CD4-positive, alpha-beta T cell treated with Interleukin-4 for 4 hours (primary cell): ENCODE data around the gene HYAL1.

Experiments used
- DNase-seq: peaks from one replicate; pipeline ENCODE4 v3.0.0-alpha.2; 2020

Gene HYAL1, protein sequence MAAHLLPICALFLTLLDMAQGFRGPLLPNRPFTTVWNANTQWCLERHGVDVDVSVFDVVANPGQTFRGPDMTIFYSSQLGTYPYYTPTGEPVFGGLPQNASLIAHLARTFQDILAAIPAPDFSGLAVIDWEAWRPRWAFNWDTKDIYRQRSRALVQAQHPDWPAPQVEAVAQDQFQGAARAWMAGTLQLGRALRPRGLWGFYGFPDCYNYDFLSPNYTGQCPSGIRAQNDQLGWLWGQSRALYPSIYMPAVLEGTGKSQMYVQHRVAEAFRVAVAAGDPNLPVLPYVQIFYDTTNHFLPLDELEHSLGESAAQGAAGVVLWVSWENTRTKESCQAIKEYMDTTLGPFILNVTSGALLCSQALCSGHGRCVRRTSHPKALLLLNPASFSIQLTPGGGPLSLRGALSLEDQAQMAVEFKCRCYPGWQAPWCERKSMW

GRCh38 chr3:50303013-50303815 is at the start of gene HYAL1:
Gene HYAL1 (minus strand): TSS chr3:50303574. CDS start chr3:50302956, 618 bp downstream.
- DNase-seq, result no peak

- DNase-seq, result no peak
Observed at GRCh38 chr3:50352781-50353180, 49.4 kb upstream of the HYAL1 start.

DNA sequence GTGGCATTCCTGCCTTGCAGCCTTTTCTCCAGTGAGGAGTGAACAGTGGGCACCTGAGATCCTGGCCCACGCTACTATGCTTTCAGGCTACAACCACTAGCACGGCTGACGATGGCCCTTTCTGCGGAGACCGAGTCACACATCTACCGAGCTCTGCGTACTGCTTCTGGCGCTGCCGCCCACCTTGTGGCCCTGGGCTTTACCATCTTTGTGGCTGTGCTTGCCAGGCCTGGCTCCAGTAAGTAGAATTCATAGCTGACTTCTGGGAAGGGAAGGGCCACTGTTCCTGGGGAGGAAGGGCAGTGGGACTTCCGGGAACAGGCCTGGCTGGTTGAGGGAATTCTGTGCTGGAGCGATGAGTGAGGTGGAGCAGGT is 47.9 kb upstream of the HYAL1 start:
- no peak for DNase-seq

GRCh38 chr3:50350527-50351322 is 47.4 kb upstream of the HYAL1 start, which contains the start of the genes CYB561D2 and NPRL2:
Gene CYB561D2 (plus strand): TSS chr3:50350862. CDS start chr3:50351434, 572 bp downstream.
Gene NPRL2 (minus strand): TSS chr3:50350775. CDS start chr3:50350652, 123 bp downstream.
- peak; percentile 98 for DNase-seq

DNA sequence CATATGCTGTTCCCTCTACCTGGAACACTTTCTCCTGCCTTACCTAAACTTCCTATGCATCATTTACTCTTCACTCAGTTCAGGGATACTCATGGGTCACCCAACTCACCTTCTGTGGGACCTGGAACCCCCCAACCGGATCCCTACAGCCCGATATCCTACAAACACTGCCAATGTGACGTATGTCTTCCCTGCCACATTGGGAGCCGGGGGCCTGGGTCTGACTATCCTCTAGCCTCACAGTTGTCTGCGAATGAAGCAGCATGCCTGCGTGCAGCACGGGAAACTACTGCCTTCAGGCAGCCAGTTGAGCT is 46.8 kb upstream of the HYAL1 start:
- no peak for DNase-seq

DNA sequence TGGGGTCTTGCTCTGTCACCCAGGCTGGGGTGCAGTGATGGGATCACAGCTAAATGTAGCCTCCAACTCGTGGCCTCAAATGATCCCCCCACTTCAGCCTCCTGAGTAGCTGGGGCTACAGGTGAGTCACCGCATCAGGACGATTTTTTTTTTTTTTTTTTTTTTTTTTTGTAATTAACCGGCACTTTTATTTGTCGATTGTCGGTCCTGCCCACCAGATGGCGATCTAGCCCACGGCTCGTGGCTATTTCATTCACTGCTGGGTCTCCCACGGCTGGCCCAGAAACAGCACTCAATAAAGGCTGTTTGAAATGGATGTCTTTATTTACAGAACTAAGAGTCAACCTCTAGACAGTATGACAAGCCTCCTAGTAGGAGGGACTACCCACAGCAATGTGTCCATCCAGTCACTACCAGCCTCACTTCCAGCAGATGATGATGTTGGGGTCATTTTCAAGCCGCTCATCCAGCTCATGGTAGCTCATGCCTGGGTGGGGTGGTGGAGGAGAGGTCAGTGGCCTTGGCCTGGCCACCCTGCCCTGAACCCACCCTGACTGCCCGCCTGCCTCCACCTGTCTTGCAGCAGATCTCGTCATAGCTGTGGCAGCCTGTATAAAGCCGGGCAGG is 43.9 kb upstream of the HYAL1 start:
- peak; percentile 81 for DNase-seq

DNA sequence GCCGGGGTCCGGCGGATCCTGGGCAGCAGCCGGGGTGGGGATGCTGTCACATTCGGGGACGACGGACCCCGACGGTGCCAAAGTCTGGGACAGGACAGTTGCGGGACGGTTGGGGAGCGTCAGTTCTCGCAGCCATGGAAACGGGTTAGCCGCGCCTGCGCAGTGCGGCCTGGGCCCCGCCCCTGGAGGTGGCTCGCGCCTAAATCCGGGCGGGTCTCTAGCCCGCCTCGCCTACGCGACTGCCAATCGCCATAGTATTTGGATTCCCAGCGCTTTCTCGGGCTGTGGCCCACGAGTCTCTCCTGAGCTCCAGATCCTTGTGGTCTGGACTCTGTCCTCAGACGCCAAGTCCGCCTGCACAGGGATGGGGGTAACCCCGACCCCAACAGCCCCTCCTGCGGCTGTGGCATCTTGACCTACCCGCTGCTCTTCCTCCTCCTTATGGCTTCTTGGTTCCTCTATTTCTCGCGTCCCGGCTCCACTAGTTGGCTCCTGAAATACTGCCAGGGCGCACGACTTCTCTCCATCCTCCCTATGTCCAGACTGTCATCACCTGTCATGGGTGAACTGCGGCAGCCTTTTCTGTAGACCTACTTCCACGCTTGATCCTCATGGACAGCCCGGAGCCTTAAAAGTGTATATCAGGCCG is 42.3 kb upstream of the HYAL1 start, which contains the start of gene ZMYND10:
Gene ZMYND10, minus strand, starts transcription at position 147 of the 649 bp plus-strand sequence. CDS start 153 bp downstream, outside the sequence.
- DNase-seq, result peak; percentile 75

DNA sequence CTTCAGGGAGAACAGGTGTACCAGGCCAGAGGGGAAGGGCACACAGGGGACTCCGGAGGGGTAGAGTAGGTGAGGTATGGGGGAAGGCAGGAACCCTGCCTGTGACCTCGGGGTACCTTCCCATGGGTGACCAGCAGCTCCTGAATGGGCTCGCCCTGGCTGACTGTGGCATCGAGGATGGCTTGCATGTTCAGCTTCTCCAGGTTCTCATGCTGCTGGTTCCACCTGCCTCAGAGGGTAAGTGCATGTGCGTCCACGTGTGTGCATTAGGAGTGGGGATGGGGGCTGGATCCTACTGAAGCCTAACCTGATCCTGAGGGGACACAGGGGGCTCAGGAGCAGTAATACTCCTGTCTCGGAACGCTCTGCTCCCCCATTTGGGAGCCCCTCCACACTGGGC is 41.6 kb upstream of the HYAL1 start:
- no peak for DNase-seq

- no peak for DNase-seq
Observed at GRCh38 chr3:50342813-50343633, 39.6 kb upstream of the HYAL1 start.

- DNase-seq, result no peak
Observed at GRCh38 chr3:50341996-50342650, 38.7 kb upstream of the HYAL1 start.

DNA sequence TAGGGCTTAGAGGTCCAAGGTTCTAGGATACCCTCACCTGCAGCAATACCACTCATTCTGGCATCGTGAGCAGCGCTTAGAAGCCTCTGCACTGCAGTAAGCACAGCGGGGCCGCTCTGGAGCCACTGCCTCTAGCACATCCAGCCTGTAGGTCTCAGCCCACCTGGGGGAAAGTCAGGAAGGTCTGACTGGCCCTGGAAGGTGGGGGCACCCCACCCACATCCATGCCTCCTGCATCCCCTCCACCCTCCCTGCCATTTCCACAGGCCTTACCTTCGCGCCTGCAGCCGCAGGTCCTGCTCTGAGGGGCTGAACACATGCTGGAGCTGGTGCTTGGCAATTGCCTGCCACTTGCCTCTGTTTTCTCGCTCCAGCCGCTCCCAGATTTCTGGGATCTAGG is 38.2 kb upstream of the HYAL1 start:
- DNase-seq, result no peak

- DNase-seq, result peak; percentile 62
Observed at GRCh38 chr3:50340448-50341329, 37.3 kb upstream of the HYAL1 start, which contains the start of gene RASSF1. Gene RASSF1 (minus strand): TSS chr3:50340836. CDS start chr3:50340805, 31 bp downstream.

- no peak for DNase-seq
Observed at GRCh38 chr3:50340147-50340447, 36.7 kb upstream of the HYAL1 start.

DNA sequence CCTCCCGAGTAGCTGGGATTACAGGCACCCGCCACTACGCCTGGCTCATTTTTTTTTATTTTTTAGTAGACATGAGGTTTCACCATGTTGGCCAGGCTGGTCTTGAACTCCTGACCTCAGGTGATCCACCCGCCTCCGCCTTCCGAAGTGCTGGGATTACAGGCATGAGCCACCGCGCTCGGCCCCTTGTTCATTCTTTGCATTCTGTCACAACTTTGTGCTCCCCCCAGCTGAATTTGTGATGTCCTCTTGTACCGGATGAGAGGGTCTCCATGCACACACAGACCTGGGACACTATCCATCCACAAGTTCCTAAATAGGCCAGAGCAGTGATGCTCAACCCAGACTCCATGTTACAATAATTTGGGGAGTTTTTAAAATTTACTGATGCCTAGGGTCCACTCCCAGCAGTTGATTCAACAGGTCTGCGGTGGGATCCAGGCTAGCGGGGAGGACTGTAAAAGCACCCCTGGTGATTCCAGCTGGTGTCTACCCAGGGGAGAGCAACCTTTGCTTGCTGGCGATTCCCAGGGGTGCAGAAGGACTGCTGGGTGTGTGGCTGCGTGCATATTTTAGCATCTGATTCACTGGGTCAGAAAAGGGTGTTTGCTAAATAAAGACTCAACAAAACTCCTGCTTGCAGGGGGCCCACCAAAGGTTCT is 36.2 kb upstream of the HYAL1 start:
- DNase-seq, result no peak

DNA sequence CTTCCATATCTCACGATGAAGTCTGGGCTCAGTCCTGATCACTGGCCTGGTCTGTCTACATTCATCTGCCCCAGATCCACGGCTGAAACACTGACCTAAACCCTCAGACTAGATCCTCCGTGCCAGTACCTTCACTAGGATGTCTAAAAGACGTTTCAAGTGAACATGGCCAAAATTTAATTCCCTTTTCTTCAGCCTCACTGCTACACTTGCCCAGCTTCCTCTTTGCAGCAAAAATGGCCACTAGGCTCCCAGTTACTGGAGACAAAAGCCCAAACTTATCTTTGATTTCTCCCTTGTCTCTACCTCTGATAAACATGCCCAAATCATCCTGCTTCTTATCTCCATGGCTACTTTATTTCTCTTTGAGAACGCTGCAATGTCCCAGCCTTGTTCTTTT is 35.6 kb upstream of the HYAL1 start:
- DNase-seq, result no peak

DNA sequence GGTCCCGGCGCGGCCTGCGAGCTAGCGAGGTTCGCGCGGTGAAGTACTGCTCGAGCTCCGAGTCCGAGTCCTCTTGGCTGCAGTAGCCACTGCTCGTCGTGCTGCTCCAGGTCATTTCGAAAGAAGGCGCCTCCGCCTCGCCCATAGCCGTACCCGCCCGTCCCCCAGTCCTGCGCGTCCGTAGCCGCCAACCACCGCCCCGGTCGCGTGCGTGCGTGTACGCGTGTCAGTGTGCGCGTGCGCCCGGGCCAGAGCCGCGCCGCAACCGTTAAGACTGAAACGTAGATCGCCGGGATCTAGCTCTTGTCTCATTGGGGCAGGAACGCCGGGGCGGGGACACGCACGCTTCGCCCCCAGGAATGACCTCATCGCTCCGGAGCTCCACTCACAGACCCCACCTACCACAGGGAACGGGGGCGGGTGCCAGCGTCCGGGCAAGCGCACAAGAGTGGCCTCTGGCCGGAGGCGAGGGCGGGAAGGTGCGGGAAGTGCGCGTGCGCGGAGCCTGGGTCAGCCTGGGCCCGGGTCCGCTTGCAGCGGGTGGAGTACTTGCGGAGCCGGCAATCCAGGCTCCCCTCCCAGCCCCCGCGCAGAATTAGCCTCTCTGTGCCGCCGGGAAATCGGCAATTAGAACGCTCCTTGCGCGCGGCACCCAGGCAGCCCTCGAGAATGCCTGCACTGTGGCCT is 33.9 kb upstream of the HYAL1 start:
- peak; percentile 96 for DNase-seq

DNA sequence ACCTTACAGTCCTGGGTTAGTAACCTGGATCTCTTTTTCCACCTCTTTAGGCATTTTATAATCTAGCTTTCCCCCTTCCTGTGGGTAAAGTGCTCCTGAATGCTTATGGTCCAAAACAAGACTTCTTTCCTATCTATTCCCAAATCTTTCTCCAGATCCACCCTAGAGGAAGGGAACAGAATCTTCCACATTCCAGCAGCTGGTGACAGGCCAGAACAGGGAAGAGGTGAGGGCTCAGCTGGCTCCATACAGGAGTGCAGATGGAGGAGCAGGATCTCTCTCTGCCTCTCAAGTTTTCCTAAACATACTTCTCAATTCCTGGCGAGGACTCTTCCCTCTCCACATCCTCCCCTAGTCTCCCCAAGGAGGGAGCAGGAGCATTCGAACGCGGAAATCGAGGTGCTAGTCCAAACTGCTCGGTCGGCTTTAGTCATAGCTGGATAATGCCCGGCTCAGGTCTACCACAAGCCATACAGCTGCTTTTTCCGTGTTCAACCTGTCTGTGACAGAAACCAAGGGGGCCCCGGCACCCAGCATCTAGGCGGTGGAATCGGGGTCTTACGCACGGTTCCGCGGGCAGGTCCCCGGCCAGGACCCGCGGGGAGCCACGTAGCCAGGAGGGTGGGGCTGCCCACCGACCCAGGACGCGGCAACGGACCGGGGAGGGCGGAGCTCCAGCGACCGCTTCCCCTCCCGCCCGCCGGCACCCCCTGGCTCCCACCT is 33.2 kb upstream of the HYAL1 start:
- DNase-seq, result no peak
